Measurements from ENCODE around the gene ATP6V1F.

The ATP6V1F gene

GRCh38 chr7:128845987-128846386 is 16.7 kb upstream of the ATP6V1F start:
- no peak for DNase-seq (ENCODE audit: low read depth, low spot score)
- no peaks in the 10 kb centered on the region for H3K9me3 ChIP-seq (ENCODE audit: insufficient read depth, low read length)
- H3K27me3 ChIP-seq (ENCODE audit: insufficient read depth, insufficient read length) = no peaks in the 10 kb centered on the region
- H3K4me1 ChIP-seq (ENCODE audit: insufficient read depth, insufficient read length) = no peaks in the 10 kb centered on the region
- TF ChIP-seq YY1 (IDR thresholded peaks at IDR 0.05; ENCODE audit: insufficient read depth, insufficient read length) = no peak
- TF ChIP-seq SUZ12 (IDR thresholded peaks at IDR 0.05; ENCODE audit: extremely low read depth, insufficient read depth, insufficient read length) = no peak
- no peak for TF ChIP-seq ZNF274 (IDR thresholded peaks at IDR 0.05; ENCODE audit: low read depth, low read length)
- peaks cover 99% of the 10 kb centered on the region for H3K36me3 ChIP-seq (ENCODE audit: insufficient read depth, insufficient read length, low read length)
- H3K9ac ChIP-seq (ENCODE audit: insufficient read length, low read depth) = no peak overlapping the region
- no peak overlapping the region for H3K4me3 ChIP-seq (ENCODE audit: insufficient read length, low read depth)

GRCh38 chr7:128846781-128847444 is 15.7 kb upstream of the ATP6V1F start:
- H3K27me3 ChIP-seq (ENCODE audit: insufficient read depth, insufficient read length) = no peaks in the 10 kb centered on the region
- H3K36me3 ChIP-seq (ENCODE audit: insufficient read depth, insufficient read length, low read length) = peaks cover 97% of the 10 kb centered on the region
- H3K9ac ChIP-seq (ENCODE audit: insufficient read length, low read depth) = no peak overlapping the region
- TF ChIP-seq ZNF274 (IDR thresholded peaks at IDR 0.05; ENCODE audit: low read depth, low read length) = no peak
- no peak for TF ChIP-seq YY1 (IDR thresholded peaks at IDR 0.05; ENCODE audit: insufficient read depth, insufficient read length)
- TF ChIP-seq SUZ12 (IDR thresholded peaks at IDR 0.05; ENCODE audit: extremely low read depth, insufficient read depth, insufficient read length) = no peak
- H3K4me3 ChIP-seq (ENCODE audit: insufficient read length, low read depth) = no peak overlapping the region
- no peaks in the 10 kb centered on the region for H3K4me1 ChIP-seq (ENCODE audit: insufficient read depth, insufficient read length)
- DNase-seq (ENCODE audit: low read depth, low spot score) = no peak
- no peaks in the 10 kb centered on the region for H3K9me3 ChIP-seq (ENCODE audit: insufficient read depth, low read length)

GRCh38 chr7:128847721-128848211 is 14.9 kb upstream of the ATP6V1F start:
- H3K27me3 ChIP-seq (ENCODE audit: insufficient read depth, insufficient read length) = no peaks in the 10 kb centered on the region
- H3K9me3 ChIP-seq (ENCODE audit: insufficient read depth, low read length) = no peaks in the 10 kb centered on the region
- TF ChIP-seq SUZ12 (IDR thresholded peaks at IDR 0.05; ENCODE audit: extremely low read depth, insufficient read depth, insufficient read length) (no peak), ZNF274 (IDR thresholded peaks at IDR 0.05; ENCODE audit: low read depth, low read length) (no peak), YY1 (IDR thresholded peaks at IDR 0.05; ENCODE audit: insufficient read depth, insufficient read length) (no peak)
- no peaks in the 10 kb centered on the region for H3K4me1 ChIP-seq (ENCODE audit: insufficient read depth, insufficient read length)
- H3K36me3 ChIP-seq (ENCODE audit: insufficient read depth, insufficient read length, low read length) = peaks cover 97% of the 10 kb centered on the region
- H3K9ac ChIP-seq (ENCODE audit: insufficient read length, low read depth) = no peak overlapping the region
- H3K4me3 ChIP-seq (ENCODE audit: insufficient read length, low read depth) = no peak overlapping the region
- no peak for DNase-seq (ENCODE audit: low read depth, low spot score)

GRCh38 chr7:128848289-128849155 is 14.1 kb upstream of the ATP6V1F start:
- DNase-seq (ENCODE audit: low read depth, low spot score) = no peak
- H3K36me3 ChIP-seq (ENCODE audit: insufficient read depth, insufficient read length, low read length) = peaks cover 97% of the 10 kb centered on the region
- no peak overlapping the region for H3K4me3 ChIP-seq (ENCODE audit: insufficient read length, low read depth)
- H3K4me1 ChIP-seq (ENCODE audit: insufficient read depth, insufficient read length) = no peaks in the 10 kb centered on the region
- no peak overlapping the region for H3K9ac ChIP-seq (ENCODE audit: insufficient read length, low read depth)
- H3K27me3 ChIP-seq (ENCODE audit: insufficient read depth, insufficient read length) = no peaks in the 10 kb centered on the region
- H3K9me3 ChIP-seq (ENCODE audit: insufficient read depth, low read length) = no peaks in the 10 kb centered on the region
- TF ChIP-seq YY1 (IDR thresholded peaks at IDR 0.05; ENCODE audit: insufficient read depth, insufficient read length) (no peak), ZNF274 (IDR thresholded peaks at IDR 0.05; ENCODE audit: low read depth, low read length) (no peak), SUZ12 (IDR thresholded peaks at IDR 0.05; ENCODE audit: extremely low read depth, insufficient read depth, insufficient read length) (no peak)

GRCh38 chr7:128849156-128849515 is 13.5 kb upstream of the ATP6V1F start:
- H3K4me3 ChIP-seq (ENCODE audit: insufficient read length, low read depth) = no peak overlapping the region
- no peaks in the 10 kb centered on the region for H3K4me1 ChIP-seq (ENCODE audit: insufficient read depth, insufficient read length)
- no peaks in the 10 kb centered on the region for H3K9me3 ChIP-seq (ENCODE audit: insufficient read depth, low read length)
- no peak for DNase-seq (ENCODE audit: low read depth, low spot score)
- H3K36me3 ChIP-seq (ENCODE audit: insufficient read depth, insufficient read length, low read length) = peaks cover 97% of the 10 kb centered on the region
- TF ChIP-seq SUZ12 (IDR thresholded peaks at IDR 0.05; ENCODE audit: extremely low read depth, insufficient read depth, insufficient read length) (no peak), ZNF274 (IDR thresholded peaks at IDR 0.05; ENCODE audit: low read depth, low read length) (no peak), YY1 (IDR thresholded peaks at IDR 0.05; ENCODE audit: insufficient read depth, insufficient read length) (no peak)
- H3K9ac ChIP-seq (ENCODE audit: insufficient read length, low read depth) = no peak overlapping the region
- H3K27me3 ChIP-seq (ENCODE audit: insufficient read depth, insufficient read length) = no peaks in the 10 kb centered on the region

- H3K9me3 ChIP-seq (ENCODE audit: insufficient read depth, low read length) = no peaks in the 10 kb centered on the region
- no peak overlapping the region for H3K9ac ChIP-seq (ENCODE audit: insufficient read length, low read depth)
- H3K4me3 ChIP-seq (ENCODE audit: insufficient read length, low read depth) = no peak overlapping the region
- H3K4me1 ChIP-seq (ENCODE audit: insufficient read depth, insufficient read length) = no peaks in the 10 kb centered on the region
- TF ChIP-seq SUZ12 (IDR thresholded peaks at IDR 0.05; ENCODE audit: extremely low read depth, insufficient read depth, insufficient read length) (no peak), ZNF274 (IDR thresholded peaks at IDR 0.05; ENCODE audit: low read depth, low read length) (no peak), YY1 (IDR thresholded peaks at IDR 0.05; ENCODE audit: insufficient read depth, insufficient read length) (no peak)
- no peak for DNase-seq (ENCODE audit: low read depth, low spot score)
- H3K27me3 ChIP-seq (ENCODE audit: insufficient read depth, insufficient read length) = no peaks in the 10 kb centered on the region
- peaks cover 97% of the 10 kb centered on the region for H3K36me3 ChIP-seq (ENCODE audit: insufficient read depth, insufficient read length, low read length)
Observed at GRCh38 chr7:128849804-128850490, 12.7 kb upstream of the ATP6V1F start.
